HL-60 (cell line): ENCODE results near the gene RCBTB2.

ENCODE experiments used
- CTCF ChIP-seq: IDR thresholded peaks from one replicate; pipeline ENCODE4 v1.5.1; 2011; ENCODE audit warnings: low read length, control low read depth, inconsistent platforms; ENCODE audit not compliant: insufficient read depth
- GABPA ChIP-seq: IDR thresholded peaks from 2 replicates; pipeline ENCODE4 v1.6.1; 2012; ENCODE audit warnings: low read depth
- POLR2AphosphoS5 ChIP-seq: IDR thresholded peaks from 2 replicates; pipeline ENCODE4 v1.6.1; 2012; ENCODE audit warnings: low read depth
- REST ChIP-seq: IDR thresholded peaks from 2 replicates; pipeline ENCODE4 v1.6.1; 2012; ENCODE audit warnings: low read depth; ENCODE audit not compliant: insufficient replicate concordance

GRCh38 chr13:48518083-48518482 is 14.8 kb downstream of the RCBTB2 start:
- TF ChIP-seq REST (no peak), CTCF (no peak), GABPA (no peak), POLR2AphosphoS5 (no peak)
